Psoas muscle (tissue), 8 donors: ENCODE measurements around the gene SNX32. TPM values are rescaled to one million over a fixed set of nuclear protein-coding genes. Genes with fewer than 3 reads are reported as not detected.
A peak's percentile ranks its signal among the peaks of the same experiment; 100 is the strongest.

Experiments
- ATAC-seq, 4 donors: fragments of 200-7000 bp; cut with Tn5 transposase; one replicate each; pipeline ENCODE4 v1.9.1; 2020; ENCODE audit warnings: moderate library complexity in 3 of 4, mild to moderate bottlenecking in 2 of 4
- DNase-seq, 2 donors: peaks; one replicate each; pipeline ENCODE4 v3.0.0-alpha.2; 2020
- H3K27ac ChIP-seq: fragments of 200-600 bp; one replicate; pipeline ENCODE4 v1.8.0; 2022
- H3K27me3 ChIP-seq, 3 donors: fragments of 200-600 bp in 1 of 3; one replicate each; pipeline versions ENCODE4 v1.6.1 to v1.8.0; 2013 to 2022; ENCODE audit warnings: low read length in 2 of 3, mild to moderate bottlenecking in 2 of 3, moderate library complexity in 1 of 3; ENCODE audit not compliant: insufficient read depth in 3 of 3
- H3K36me3 ChIP-seq, 2 donors: fragments of 200-600 bp in 1 of 2; one replicate each; pipeline versions ENCODE4 v1.6.1 to v1.8.0; 2013 to 2022; ENCODE audit warnings: low read depth in 1 of 2, mild to moderate bottlenecking in 1 of 2, moderate library complexity in 1 of 2; ENCODE audit not compliant: insufficient read depth in 1 of 2
- H3K4me1 ChIP-seq: fragments of 200-600 bp; one replicate; pipeline ENCODE4 v1.8.0; 2022
- H3K4me3 ChIP-seq: fragments of 200-600 bp; one replicate; pipeline ENCODE4 v1.8.0; 2022; ENCODE audit warnings: mild to moderate bottlenecking
- H3K9me3 ChIP-seq: fragments of 200-600 bp; one replicate; pipeline ENCODE4 v1.8.0; 2022
- CTCF ChIP-seq: fragments of 200-600 bp; IDR thresholded peaks from one replicate; pipeline ENCODE4 v1.8.0; 2022; ENCODE audit warnings: antibody characterized with exemption
- WGBS, 3 donors: extraction: QIAGEN DNeasy Blood & Tissue Kit; methylation state at CpG; one replicate each; pipeline versions ENCODE4 v1.1.6 to v1.1.7; 2013; 5-methylcytosine and 5-hydroxymethylcytosine counted together
- intact Hi-C, 2 donors: fragments of 100-400 bp; cut with DNase I; formaldehyde crosslinking; loops; one replicate each; pipeline versions ENCODE4 v1.11.0 to v1.14.2; 2022
- polyA plus RNA-seq, 3 donors: library from polyadenylated mRNA; stranded (reverse); fragments of 200-250 nt; gene quantifications; one replicate each; pipeline ENCODE4 v1.2.3, GENCODE V29; 2013
- total RNA-seq, 4 donors: library from RNA; stranded (reverse); fragmentation: NEBNext Ultra II Directional in 2 of 4; extraction: Animal tissue kit (Norgen Biotek cat#: 25700) in 2 of 4; gene quantifications; one replicate each; pipeline versions ENCODE4 v1.2.1 to v1.2.4, GENCODE V29; 2021 to 2023
- donor health status: healthy with polysubstance abuse.
- donor health status: DM: no; HTN: no; CAD: no; lungs with moderate emphysema.
- donor health status: Bipolar disorder and iron deficiency.
- donor health status: healthy.
- donor health status: DM: yes; HTN: yes; CAD: no.
- donor health status: DM: no; HTN: no; CAD: no.
- donor health status: DM: no; HTN: no; CAD: no.
- donor health status: DM: yes; HTN: yes; CAD: no.

SNX32 gene
- total and polyA plus RNA-seq, 7 donors = 0.05 to 0.20 TPM; not detected in 5

GRCh38 chr11:65900899-65901180, 67.1 kb downstream of the SNX32 start:
- H3K4me1 ChIP-seq = no peaks in the 10 kb centered on the region
- no peak for ATAC-seq
- H3K36me3 ChIP-seq = peaks cover 0 to 3% of the 10 kb centered on the region in 2 donors
- DNase-seq = no peak
- TF ChIP-seq CTCF = no peak
- H3K27me3 ChIP-seq = peaks cover 0 to 8% (median 6%) of the 10 kb centered on the region in 3 donors
- no peaks in the 10 kb centered on the region for H3K9me3 ChIP-seq
- 75 to 80% (median 77%) methylated on average over 11 of the region's 11 CpGs for WGBS, 3 donors
- peak overlapping the region; percentile 82 for H3K4me3 ChIP-seq
- intact Hi-C loops = no loop called here
- H3K27ac ChIP-seq = peak overlapping the region; percentile 36

- intact Hi-C loops = no loop called here
- 28 to 34% (median 29%) methylated on average over 5 of the region's 5 CpGs for WGBS, 3 donors
- peaks cover 0 to 8% (median 6%) of the 10 kb centered on the region in 3 donors for H3K27me3 ChIP-seq
These were observed 69.3 kb downstream of the SNX32 start for GRCh38 chr11:65903068-65903481.

More at GRCh38 chr11:65903068-65903481, 69.3 kb downstream of the SNX32 start:
- no peaks in the 10 kb centered on the region for H3K4me1 ChIP-seq
- H3K9me3 ChIP-seq = no peaks in the 10 kb centered on the region
- no peak for ATAC-seq
- no peak for DNase-seq
- H3K27ac ChIP-seq = no peak overlapping the region
- H3K36me3 ChIP-seq = no peaks in the 10 kb centered on the region
- no peak for TF ChIP-seq CTCF
- H3K4me3 ChIP-seq = no peak overlapping the region

Other genes starting within 250 kb of the SNX32 start
- gene KCNK7, start 238.2 kb upstream of the SNX32 start, total RNA-seq = under 1 TPM in 3 of 4 donors, not detected in 1; 0.19 to 0.56 (median 0.27) TPM
- gene KCNK7, start 238.2 kb upstream of the SNX32 start, polyA plus RNA-seq = 1 to 10 TPM in 1 of 3 donors, under 1 TPM in 2; 0.22 to 1.4 (median 0.99) TPM
- 10 to 100 TPM; 14.5 to 18.8 (median 16.8) TPM for gene MAP3K11, start 219.7 kb upstream of the SNX32 start, total RNA-seq
- 10 to 100 TPM in 2 of 3 donors, 1 to 10 TPM in 1; 8.8 to 13.9 (median 10.7) TPM for gene MAP3K11, start 219.7 kb upstream of the SNX32 start, polyA plus RNA-seq
- gene PCNX3, start 218.2 kb upstream of the SNX32 start, total RNA-seq = 10 to 100 TPM in 1 of 4 donors, 1 to 10 TPM in 3; 8.9 to 10.8 (median 9.7) TPM
- gene PCNX3, start 218.2 kb upstream of the SNX32 start, polyA plus RNA-seq = 10 to 100 TPM in 2 of 3 donors, 1 to 10 TPM in 1; 6.5 to 15.5 (median 11.4) TPM
- gene SIPA1, start 195.9 kb upstream of the SNX32 start, total RNA-seq = 10 to 100 TPM; 10.1 to 15.6 (median 11.3) TPM
- gene SIPA1, start 195.9 kb upstream of the SNX32 start, polyA plus RNA-seq = 10 to 100 TPM in 2 of 3 donors, 1 to 10 TPM in 1; 7.9 to 17.4 (median 13.7) TPM
- 10 to 100 TPM; 48.7 to 72.6 (median 65.2) TPM for gene RELA, start 171.0 kb upstream of the SNX32 start, total RNA-seq
- gene RELA, start 171.0 kb upstream of the SNX32 start, polyA plus RNA-seq = 10 to 100 TPM; 42.1 to 64.9 (median 64.0) TPM
- gene KAT5, start 121.7 kb upstream of the SNX32 start, total RNA-seq = 10 to 100 TPM; 34.5 to 56.4 (median 41.8) TPM
- gene KAT5, start 121.7 kb upstream of the SNX32 start, polyA plus RNA-seq = 10 to 100 TPM; 36.4 to 67.2 (median 51.2) TPM
- gene RNASEH2C, start 113.2 kb upstream of the SNX32 start, total RNA-seq = 10 to 100 TPM; 17.5 to 38.4 (median 28.1) TPM
- 10 to 100 TPM; 39.3 to 62.3 (median 47.1) TPM for gene RNASEH2C, start 113.2 kb upstream of the SNX32 start, polyA plus RNA-seq
- 10 to 100 TPM in 2 of 4 donors, 1 to 10 TPM in 2; 8.8 to 16.3 (median 12.7) TPM for gene AP5B1, start 53.0 kb upstream of the SNX32 start, total RNA-seq
- 10 to 100 TPM in 1 of 3 donors, 1 to 10 TPM in 2; 6.1 to 20.5 (median 6.4) TPM for gene AP5B1, start 53.0 kb upstream of the SNX32 start, polyA plus RNA-seq
- gene OVOL1, start 46.9 kb upstream of the SNX32 start, total RNA-seq = not detected
- under 1 TPM in 1 of 3 donors, not detected in 2; 0.01 TPM for gene OVOL1, start 46.9 kb upstream of the SNX32 start, polyA plus RNA-seq
- gene CFL1, start 24.2 kb downstream of the SNX32 start, total RNA-seq = 100 to 1,000 TPM; 175 to 388 (median 238) TPM
- 100 to 1,000 TPM; 190 to 843 (median 225) TPM for gene CFL1, start 24.2 kb downstream of the SNX32 start, polyA plus RNA-seq
- gene MUS81, start 26.5 kb downstream of the SNX32 start, total RNA-seq = 10 to 100 TPM; 28.0 to 35.6 (median 31.4) TPM
- gene MUS81, start 26.5 kb downstream of the SNX32 start, polyA plus RNA-seq = 10 to 100 TPM; 32.5 to 55.3 (median 44.4) TPM
- gene EFEMP2, start 38.8 kb downstream of the SNX32 start, total RNA-seq = 10 to 100 TPM; 20.8 to 46.6 (median 31.3) TPM
- gene EFEMP2, start 38.8 kb downstream of the SNX32 start, polyA plus RNA-seq = 10 to 100 TPM; 14.8 to 20.8 (median 18.5) TPM
- under 1 TPM; 0.22 to 0.64 (median 0.37) TPM for gene CTSW, start 45.9 kb downstream of the SNX32 start, total RNA-seq
- under 1 TPM; 0.08 to 0.91 (median 0.22) TPM for gene CTSW, start 45.9 kb downstream of the SNX32 start, polyA plus RNA-seq
- gene FIBP, start 54.5 kb downstream of the SNX32 start, total RNA-seq = 10 to 100 TPM; 27.7 to 42.5 (median 37.0) TPM
- 10 to 100 TPM; 32.2 to 73.9 (median 44.1) TPM for gene FIBP, start 54.5 kb downstream of the SNX32 start, polyA plus RNA-seq
- 10 to 100 TPM; 16.7 to 39.6 (median 27.8) TPM for gene CCDC85B, start 56.7 kb downstream of the SNX32 start, total RNA-seq
- 10 to 100 TPM; 24.7 to 35.9 (median 26.5) TPM for gene CCDC85B, start 56.7 kb downstream of the SNX32 start, polyA plus RNA-seq
- 10 to 100 TPM in 3 of 4 donors, under 1 TPM in 1; 0.75 to 12.6 (median 11.5) TPM for gene FOSL1, start 66.4 kb downstream of the SNX32 start, total RNA-seq
- 100 to 1,000 TPM in 1 of 3 donors, 1 to 10 TPM in 2; 5.7 to 257 (median 7.8) TPM for gene FOSL1, start 66.4 kb downstream of the SNX32 start, polyA plus RNA-seq
- 10 to 100 TPM; 52.8 to 71.9 (median 59.9) TPM for gene C11orf68, start 85.1 kb downstream of the SNX32 start, total RNA-seq
- 10 to 100 TPM; 60.3 to 98.7 (median 75.0) TPM for gene C11orf68, start 85.1 kb downstream of the SNX32 start, polyA plus RNA-seq
- 100 to 1,000 TPM in 1 of 4 donors, 10 to 100 TPM in 3; 74.5 to 138 (median 91.3) TPM for gene DRAP1, start 85.5 kb downstream of the SNX32 start, total RNA-seq
- gene DRAP1, start 85.5 kb downstream of the SNX32 start, polyA plus RNA-seq = 100 to 1,000 TPM; 121 to 217 (median 134) TPM
- gene TSGA10IP, start 111.5 kb downstream of the SNX32 start, total RNA-seq = not detected
- gene TSGA10IP, start 111.5 kb downstream of the SNX32 start, polyA plus RNA-seq = not detected
- gene SART1, start 127.8 kb downstream of the SNX32 start, total RNA-seq = 10 to 100 TPM; 36.3 to 55.4 (median 49.3) TPM
- 10 to 100 TPM; 40.3 to 58.7 (median 44.7) TPM for gene SART1, start 127.8 kb downstream of the SNX32 start, polyA plus RNA-seq
- gene EIF1AD, start 168.2 kb downstream of the SNX32 start, total RNA-seq = 10 to 100 TPM; 24.8 to 44.5 (median 31.6) TPM
- gene EIF1AD, start 168.2 kb downstream of the SNX32 start, polyA plus RNA-seq = 10 to 100 TPM; 29.4 to 63.1 (median 54.2) TPM
- gene BANF1, start 168.5 kb downstream of the SNX32 start, total RNA-seq = 100 to 1,000 TPM; 298 to 384 (median 336) TPM
- gene BANF1, start 168.5 kb downstream of the SNX32 start, polyA plus RNA-seq = 100 to 1,000 TPM; 251 to 355 (median 314) TPM
- under 1 TPM in 3 of 4 donors, not detected in 1; 0.40 to 0.93 (median 0.47) TPM for gene CST6, start 178.0 kb downstream of the SNX32 start, total RNA-seq
- 10 to 100 TPM in 1 of 3 donors, under 1 TPM in 1, not detected in 1; 0.13 to 18.7 TPM for gene CST6, start 178.0 kb downstream of the SNX32 start, polyA plus RNA-seq
- not detected for gene CATSPER1, start 192.5 kb downstream of the SNX32 start, total RNA-seq
- gene CATSPER1, start 192.5 kb downstream of the SNX32 start, polyA plus RNA-seq = under 1 TPM in 2 of 3 donors, not detected in 1; 0.01 to 0.55 TPM
- under 1 TPM in 1 of 4 donors, not detected in 3; 0.36 TPM for gene GAL3ST3, start 215.2 kb downstream of the SNX32 start, total RNA-seq
- under 1 TPM in 1 of 3 donors, not detected in 2; 0.03 TPM for gene GAL3ST3, start 215.2 kb downstream of the SNX32 start, polyA plus RNA-seq
- 100 to 1,000 TPM in 1 of 4 donors, 10 to 100 TPM in 3; 62.8 to 114 (median 86.4) TPM for gene SF3B2, start 218.4 kb downstream of the SNX32 start, total RNA-seq
- gene SF3B2, start 218.4 kb downstream of the SNX32 start, polyA plus RNA-seq = 100 to 1,000 TPM in 2 of 3 donors, 10 to 100 TPM in 1; 66.2 to 135 (median 114) TPM
- 10 to 100 TPM; 16.3 to 27.8 (median 24.9) TPM for gene PACS1, start 236.3 kb downstream of the SNX32 start, total RNA-seq
- 10 to 100 TPM in 1 of 3 donors, 1 to 10 TPM in 2; 7.4 to 16.0 (median 9.0) TPM for gene PACS1, start 236.3 kb downstream of the SNX32 start, polyA plus RNA-seq